IPS-NIHi7 (cell line): ENCODE data around the gene IL23R.

Experiments
- DNase-seq: peaks from one replicate; pipeline ENCODE4 v3.0.0; 2012; ENCODE audit warnings: mixed read lengths; ENCODE audit errors: extremely low spot score

Gene IL23R

DNA sequence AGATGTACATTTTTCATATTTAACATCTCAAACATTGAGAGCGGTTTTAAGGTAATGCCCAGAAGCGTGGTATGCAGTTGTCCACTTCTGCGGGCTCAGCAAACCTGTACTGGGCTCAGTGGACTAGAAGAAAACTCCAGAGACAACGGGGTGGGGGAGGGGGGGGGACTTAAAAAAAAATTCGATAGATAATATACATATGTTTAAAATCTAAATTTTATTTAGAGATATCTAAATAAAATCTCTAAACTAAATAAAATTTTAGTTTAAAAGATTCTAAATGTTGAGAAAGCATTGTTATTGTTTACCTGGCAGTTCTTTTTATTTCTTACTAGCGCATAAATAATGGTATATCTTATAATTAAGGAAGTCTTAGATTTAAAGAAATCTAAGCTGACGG lies 140.3 kb downstream of the IL23R start:
- no peak for DNase-seq

DNA sequence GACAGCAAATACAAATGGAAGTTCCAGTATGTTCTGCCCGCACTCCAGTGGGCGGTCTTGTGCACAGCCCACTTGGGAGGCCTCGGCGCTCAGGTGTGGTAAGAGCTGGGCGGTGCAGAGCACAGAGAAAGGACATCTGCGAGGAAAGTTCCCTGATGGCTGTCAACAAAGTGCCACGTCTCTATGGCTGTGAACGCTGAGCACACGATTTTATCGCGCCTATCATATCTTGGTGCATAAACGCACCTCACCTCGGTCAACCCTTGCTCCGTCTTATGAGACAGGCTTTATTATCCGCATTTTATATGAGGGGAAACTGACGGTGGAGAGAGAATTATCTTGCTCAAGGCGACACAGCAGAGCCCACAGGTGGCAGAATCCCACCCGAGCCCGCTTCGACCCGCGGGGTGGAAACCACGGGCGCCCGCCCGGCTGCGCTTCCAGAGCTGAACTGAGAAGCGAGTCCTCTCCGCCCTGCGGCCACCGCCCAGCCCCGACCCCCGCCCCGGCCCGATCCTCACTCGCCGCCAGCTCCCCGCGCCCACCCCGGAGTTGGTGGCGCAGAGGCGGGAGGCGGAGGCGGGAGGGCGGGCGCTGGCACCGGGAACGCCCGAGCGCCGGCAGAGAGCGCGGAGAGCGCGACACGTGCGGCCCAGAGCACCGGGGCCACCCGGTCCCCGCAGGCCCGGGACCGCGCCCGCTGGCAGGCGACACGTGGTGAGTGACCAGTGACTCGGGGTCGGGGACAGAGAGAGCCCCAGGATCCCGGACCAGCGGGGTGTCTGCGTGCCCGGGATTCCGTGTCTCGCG lies 141.2 kb downstream of the IL23R start, which contains the start of gene IL12RB2:
TSS of gene IL12RB2 (plus strand) at position 623 of the 810 bp plus-strand sequence. CDS start 12,496 bp downstream, outside the sequence.
- DNase-seq = peak; percentile 66

DNA sequence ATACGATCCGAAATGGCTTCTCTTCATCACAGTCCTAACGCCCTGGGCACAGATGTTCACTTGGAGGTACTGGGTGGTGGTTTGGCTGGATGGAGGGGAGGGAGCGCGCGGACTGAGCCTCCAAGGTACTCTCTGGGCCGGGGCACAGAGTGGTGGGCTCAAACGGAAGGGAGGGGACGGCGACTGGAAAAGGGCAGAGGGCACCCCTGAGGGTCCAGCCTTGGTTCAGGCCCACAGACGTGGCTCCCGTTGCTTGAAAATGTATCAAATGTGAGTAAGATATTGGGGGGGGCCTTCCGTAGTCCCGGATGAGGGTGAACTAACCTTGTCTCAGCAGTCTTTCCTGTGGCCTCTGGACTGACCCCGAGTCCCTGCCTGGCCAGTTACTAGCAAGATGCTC lies 141.9 kb downstream of the IL23R start:
- peak; percentile 46 for DNase-seq
